HEK293T (cell line): Measurements from ENCODE around the gene OPA3.

Source experiments
- SUZ12 ChIP-seq: fragments of 450-650 bp; IDR thresholded peaks from 2 replicates; pipeline ENCODE4 v1.6.1; 2016; ENCODE audit warnings: mild to moderate bottlenecking
- TF ChIP-seq, protein P1 (sequence below): fragments of 450-650 bp; IDR thresholded peaks from 2 replicates; pipeline ENCODE4 v1.6.1; 2016

DNA sequence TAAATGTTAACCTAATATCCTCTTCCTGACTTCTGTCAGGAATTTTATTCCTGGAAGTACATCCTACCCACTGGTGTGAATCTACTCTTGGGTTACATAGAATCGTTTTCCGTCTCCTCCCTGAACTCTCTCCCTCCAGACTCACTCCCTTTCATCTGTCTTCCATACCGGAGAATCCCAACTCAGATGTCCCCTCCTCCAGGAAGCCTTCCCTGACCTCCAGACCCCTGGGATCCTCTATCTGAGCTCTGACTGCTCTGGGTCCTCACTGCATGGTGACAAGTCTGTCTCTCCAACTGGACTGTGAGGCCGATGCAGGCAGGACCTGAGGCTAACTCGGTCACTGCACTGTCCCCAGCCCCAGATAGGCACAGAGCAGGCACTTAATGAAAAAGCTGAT is 24.6 kb downstream of the OPA3 start:
- no peak for TF ChIP-seq SUZ12
- TF ChIP-seq, protein P1, sequence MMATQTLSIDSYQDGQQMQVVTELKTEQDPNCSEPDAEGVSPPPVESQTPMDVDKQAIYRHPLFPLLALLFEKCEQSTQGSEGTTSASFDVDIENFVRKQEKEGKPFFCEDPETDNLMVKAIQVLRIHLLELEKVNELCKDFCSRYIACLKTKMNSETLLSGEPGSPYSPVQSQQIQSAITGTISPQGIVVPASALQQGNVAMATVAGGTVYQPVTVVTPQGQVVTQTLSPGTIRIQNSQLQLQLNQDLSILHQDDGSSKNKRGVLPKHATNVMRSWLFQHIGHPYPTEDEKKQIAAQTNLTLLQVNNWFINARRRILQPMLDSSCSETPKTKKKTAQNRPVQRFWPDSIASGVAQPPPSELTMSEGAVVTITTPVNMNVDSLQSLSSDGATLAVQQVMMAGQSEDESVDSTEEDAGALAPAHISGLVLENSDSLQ, result no peak
